GM12873 (cell line): ENCODE data around the gene GRIA2.

ENCODE experiments used
- TF ChIP-seq, protein P1 (sequence below): IDR thresholded peaks from 2 replicates; pipeline ENCODE4 v1.5.1; 2012; ENCODE audit warnings: low read depth, mild to moderate bottlenecking, moderate library complexity, low read length, control low read depth; ENCODE audit not compliant: insufficient read depth; ENCODE audit errors: missing control alignments

The GRIA2 gene

DNA sequence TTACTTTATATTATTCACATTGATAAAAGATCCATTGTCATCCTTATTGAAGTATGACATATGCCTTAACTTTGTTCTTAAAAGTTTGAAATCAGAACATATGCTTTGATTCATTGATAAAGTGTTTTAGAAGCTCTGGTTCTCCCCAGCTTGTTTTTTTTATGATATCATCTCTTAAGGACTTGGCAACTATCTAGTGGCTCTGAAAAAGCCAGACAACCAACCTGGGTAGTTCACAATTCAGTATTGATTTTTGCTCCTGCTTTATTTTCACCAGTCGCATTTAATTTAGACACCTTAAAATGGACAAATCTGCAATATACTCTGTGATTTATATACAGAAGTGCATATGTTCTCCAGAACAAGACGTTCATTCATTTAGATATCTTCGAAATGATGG is 70.1 kb downstream of the GRIA2 start:
- TF ChIP-seq, protein P1, sequence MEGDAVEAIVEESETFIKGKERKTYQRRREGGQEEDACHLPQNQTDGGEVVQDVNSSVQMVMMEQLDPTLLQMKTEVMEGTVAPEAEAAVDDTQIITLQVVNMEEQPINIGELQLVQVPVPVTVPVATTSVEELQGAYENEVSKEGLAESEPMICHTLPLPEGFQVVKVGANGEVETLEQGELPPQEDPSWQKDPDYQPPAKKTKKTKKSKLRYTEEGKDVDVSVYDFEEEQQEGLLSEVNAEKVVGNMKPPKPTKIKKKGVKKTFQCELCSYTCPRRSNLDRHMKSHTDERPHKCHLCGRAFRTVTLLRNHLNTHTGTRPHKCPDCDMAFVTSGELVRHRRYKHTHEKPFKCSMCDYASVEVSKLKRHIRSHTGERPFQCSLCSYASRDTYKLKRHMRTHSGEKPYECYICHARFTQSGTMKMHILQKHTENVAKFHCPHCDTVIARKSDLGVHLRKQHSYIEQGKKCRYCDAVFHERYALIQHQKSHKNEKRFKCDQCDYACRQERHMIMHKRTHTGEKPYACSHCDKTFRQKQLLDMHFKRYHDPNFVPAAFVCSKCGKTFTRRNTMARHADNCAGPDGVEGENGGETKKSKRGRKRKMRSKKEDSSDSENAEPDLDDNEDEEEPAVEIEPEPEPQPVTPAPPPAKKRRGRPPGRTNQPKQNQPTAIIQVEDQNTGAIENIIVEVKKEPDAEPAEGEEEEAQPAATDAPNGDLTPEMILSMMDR, result no peak

DNA sequence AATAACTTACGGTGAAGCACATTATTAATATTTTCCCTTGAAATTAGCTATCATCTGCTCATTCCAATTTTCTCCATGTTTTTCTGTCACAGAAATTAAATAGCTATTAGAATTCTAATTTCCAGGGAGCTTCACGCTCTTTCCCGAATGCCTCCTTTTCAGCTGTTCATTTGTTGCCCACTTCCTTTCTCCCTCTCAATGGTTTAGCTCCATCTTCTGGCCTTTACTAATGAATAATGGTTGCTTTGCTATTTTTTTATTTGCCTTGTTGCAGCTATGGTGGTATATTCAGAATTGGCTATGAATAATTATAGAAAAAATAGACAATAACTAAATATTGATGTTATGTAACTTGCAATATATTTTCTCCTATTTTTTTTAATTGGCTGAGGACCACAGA is 70.5 kb downstream of the GRIA2 start:
- TF ChIP-seq, protein P1, result no peak

DNA sequence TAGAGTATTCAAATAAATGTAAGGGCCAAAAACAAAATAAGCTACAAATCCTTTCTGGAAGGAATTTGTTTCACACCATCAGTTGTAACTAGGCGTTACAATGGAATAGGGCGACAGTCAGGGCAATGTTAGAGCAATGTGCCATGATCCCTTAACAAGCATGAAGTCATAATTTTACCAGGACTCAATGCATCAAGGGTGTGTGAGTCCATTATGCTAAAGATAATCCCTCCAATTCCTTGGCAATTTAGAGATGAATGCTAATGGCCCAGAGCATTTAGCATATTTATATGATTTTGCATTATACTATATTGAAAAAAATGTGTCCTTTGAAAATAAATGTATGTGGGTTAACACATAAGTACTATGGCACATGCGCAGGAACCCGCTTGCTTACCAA is 73.1 kb downstream of the GRIA2 start:
- TF ChIP-seq, protein P1, result no peak

DNA sequence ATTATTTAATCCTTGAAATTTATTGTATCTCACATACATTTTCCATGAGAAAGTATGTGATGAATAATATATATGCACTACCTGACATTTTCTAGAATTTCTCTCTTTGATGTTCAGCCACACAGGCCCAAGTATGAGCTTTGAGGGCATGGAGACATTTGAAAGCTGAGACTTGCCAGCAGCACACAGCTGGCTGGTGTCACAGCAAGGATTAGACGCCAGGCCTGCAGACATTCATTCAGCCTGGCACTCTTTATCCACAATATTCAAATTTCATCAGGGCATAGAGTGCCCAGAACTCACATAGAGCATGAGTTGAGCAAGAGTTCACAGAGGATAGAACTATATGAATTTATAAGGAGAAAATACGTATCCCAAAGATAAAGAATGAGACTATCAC is 74.0 kb downstream of the GRIA2 start:
- TF ChIP-seq, protein P1, result no peak

DNA sequence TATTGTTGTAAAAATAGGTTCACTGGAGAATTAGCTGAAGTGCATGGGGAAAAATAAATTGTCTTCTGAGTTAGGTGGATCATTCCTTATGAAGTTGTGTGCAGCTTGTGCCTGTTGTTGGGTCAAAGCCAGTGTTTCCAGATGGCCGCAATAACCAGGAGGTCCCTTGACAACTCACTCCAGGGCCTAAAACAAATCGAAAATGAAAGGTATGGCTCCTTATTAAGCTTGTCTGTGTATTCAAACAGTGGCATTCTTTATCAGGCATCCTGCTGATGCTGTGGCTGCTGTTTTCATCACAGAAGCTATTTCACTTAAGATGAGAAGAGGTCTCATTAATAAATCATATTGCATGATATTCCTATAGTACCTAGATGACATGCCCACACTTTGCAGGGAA is 80.2 kb downstream of the GRIA2 start:
- TF ChIP-seq, protein P1, result no peak

DNA sequence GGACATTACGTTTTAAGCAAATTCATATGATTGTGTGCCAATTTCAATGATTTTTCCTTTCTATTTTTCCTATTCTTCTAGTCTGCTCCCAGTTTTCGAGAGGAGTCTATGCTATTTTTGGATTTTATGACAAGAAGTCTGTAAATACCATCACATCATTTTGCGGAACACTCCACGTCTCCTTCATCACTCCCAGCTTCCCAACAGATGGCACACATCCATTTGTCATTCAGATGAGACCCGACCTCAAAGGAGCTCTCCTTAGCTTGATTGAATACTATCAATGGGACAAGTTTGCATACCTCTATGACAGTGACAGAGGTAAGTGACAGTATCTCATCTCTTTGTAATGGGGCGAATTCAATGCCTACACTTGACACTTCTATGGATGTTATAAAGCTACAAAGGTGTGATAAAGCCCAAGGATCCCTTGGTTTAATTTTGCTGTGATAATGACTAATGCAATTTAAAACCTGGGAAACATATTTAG is 83.0 kb downstream of the GRIA2 start:
- TF ChIP-seq, protein P1, result no peak

DNA sequence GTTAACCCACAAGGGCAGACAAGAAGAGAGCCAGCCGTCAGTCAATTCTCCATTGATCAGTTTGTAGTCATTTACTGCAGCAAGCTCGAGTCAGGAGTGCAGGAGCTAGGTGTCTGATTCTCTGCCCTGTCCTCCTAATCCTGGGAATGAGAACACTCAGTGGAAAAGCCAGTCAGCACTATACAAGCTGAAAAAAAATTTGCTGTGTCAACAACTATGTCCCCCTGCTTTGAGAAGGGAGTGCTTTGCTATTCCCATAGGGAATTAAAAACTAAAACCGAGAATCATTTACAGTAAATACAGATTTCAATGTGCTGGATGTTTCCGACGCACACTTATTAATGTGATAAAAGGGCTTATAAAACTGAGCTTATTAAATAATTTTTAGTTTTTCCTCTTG is 84.2 kb downstream of the GRIA2 start:
- TF ChIP-seq, protein P1, result no peak
